Gastroesophageal sphincter (tissue), 3 donors: ENCODE results near the gene NOD2.

ENCODE experiments used
- EP300 ChIP-seq: sonication (generic); formaldehyde crosslinking; IDR thresholded peaks from one replicate; pipeline ENCODE4 v1.6.1; 2017; ENCODE audit warnings: antibody characterized with exemption, mild to moderate bottlenecking
- POLR2A ChIP-seq, 2 donors: fragments of 450-650 bp; IDR thresholded peaks; one replicate each; pipeline ENCODE4 v1.6.1; 2017; ENCODE audit warnings: antibody characterized with exemption in 2 of 2, mild to moderate bottlenecking in 2 of 2, moderate library complexity in 1 of 2
- POLR2AphosphoS5 ChIP-seq: sonication (generic); formaldehyde crosslinking; IDR thresholded peaks from one replicate; pipeline ENCODE4 v1.6.1; 2017; ENCODE audit warnings: antibody characterized with exemption
- TF ChIP-seq, protein P1 (sequence below), 4 experiments: fragments of 200-600 bp in 2 of 4; fragments of 450-650 bp in 2 of 4; sonication (generic) in 1 of 4; IDR thresholded peaks; one replicate each; pipeline ENCODE4 v1.5.1; 2017 to 2019; ENCODE audit warnings: antibody characterized with exemption in 4 of 4, mild to moderate bottlenecking in 2 of 4, moderate library complexity in 2 of 4

DNA sequence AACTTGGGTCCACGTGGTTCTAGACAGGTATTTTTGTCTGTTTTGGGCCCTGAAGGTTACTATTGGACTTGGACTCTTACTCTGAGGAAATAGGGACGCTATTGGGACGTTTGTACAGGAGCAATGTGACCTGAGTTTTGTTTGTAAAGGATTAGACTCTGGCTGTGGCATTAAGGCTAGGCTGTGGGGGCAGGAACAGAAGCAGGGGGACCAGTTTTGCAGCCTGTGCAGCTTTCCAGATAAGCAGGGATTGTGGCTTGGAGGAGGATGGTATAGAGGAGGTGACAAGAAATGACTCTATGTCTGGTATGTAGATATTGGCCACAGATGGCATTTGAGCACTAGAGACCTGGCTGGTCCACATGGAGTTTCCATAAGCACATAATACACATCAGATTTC is 12.8 kb downstream of the NOD2 start:
- TF ChIP-seq, protein P1, sequence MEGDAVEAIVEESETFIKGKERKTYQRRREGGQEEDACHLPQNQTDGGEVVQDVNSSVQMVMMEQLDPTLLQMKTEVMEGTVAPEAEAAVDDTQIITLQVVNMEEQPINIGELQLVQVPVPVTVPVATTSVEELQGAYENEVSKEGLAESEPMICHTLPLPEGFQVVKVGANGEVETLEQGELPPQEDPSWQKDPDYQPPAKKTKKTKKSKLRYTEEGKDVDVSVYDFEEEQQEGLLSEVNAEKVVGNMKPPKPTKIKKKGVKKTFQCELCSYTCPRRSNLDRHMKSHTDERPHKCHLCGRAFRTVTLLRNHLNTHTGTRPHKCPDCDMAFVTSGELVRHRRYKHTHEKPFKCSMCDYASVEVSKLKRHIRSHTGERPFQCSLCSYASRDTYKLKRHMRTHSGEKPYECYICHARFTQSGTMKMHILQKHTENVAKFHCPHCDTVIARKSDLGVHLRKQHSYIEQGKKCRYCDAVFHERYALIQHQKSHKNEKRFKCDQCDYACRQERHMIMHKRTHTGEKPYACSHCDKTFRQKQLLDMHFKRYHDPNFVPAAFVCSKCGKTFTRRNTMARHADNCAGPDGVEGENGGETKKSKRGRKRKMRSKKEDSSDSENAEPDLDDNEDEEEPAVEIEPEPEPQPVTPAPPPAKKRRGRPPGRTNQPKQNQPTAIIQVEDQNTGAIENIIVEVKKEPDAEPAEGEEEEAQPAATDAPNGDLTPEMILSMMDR (IDR thresholded peaks at IDR 0.05): no peak
- TF ChIP-seq POLR2AphosphoS5 (no peak), POLR2A (IDR thresholded peaks at IDR 0.05) (no peak), EP300 (no peak)
